HL-60 (cell line): ENCODE data around the gene CDHR3.

ENCODE experiments used
- DNase-seq, 2 experiments: peaks; one replicate each; pipeline ENCODE4 v3.0.0-alpha.2; 2010 to 2020; ENCODE audit warnings: low read depth in 1 of 2, low spot score in 1 of 2
- H3K27ac ChIP-seq: fragments of 250-450 bp; sonication (Bioruptor Pico); replicated peaks from 2 replicates; pipeline ENCODE4 v1.5.1; 2020; ENCODE audit warnings: mild to moderate bottlenecking, moderate library complexity
- H3K27me3 ChIP-seq: fragments of 250-450 bp; sonication (Bioruptor Pico); 2 replicates; pipeline ENCODE4 v1.5.1; 2021; ENCODE audit warnings: mild to moderate bottlenecking, moderate library complexity; ENCODE audit not compliant: insufficient read depth, poor library complexity, severe bottlenecking
- H3K4me3 ChIP-seq: replicated peaks from 2 replicates; pipeline ENCODE4 v1.5.1; 2011; ENCODE audit warnings: mild to moderate bottlenecking, control low read depth, low read length; ENCODE audit not compliant: insufficient read depth
- GABPA ChIP-seq: IDR thresholded peaks from 2 replicates; pipeline ENCODE4 v1.6.1; 2012; ENCODE audit warnings: low read depth
- POLR2AphosphoS5 ChIP-seq: IDR thresholded peaks from 2 replicates; pipeline ENCODE4 v1.6.1; 2012; ENCODE audit warnings: low read depth
- SPI1 ChIP-seq: IDR thresholded peaks from 2 replicates; pipeline ENCODE4 v1.6.1; 2012; ENCODE audit warnings: low read depth, mild to moderate bottlenecking, borderline replicate concordance
- TF ChIP-seq, protein P1 (sequence below): IDR thresholded peaks from one replicate; pipeline ENCODE4 v1.5.1; 2011; ENCODE audit warnings: low read length, control low read depth, inconsistent platforms; ENCODE audit not compliant: insufficient read depth
- TF ChIP-seq, protein P2 (sequence below): IDR thresholded peaks from 2 replicates; pipeline ENCODE4 v1.6.1; 2012; ENCODE audit warnings: low read depth; ENCODE audit not compliant: insufficient replicate concordance

Gene CDHR3

DNA sequence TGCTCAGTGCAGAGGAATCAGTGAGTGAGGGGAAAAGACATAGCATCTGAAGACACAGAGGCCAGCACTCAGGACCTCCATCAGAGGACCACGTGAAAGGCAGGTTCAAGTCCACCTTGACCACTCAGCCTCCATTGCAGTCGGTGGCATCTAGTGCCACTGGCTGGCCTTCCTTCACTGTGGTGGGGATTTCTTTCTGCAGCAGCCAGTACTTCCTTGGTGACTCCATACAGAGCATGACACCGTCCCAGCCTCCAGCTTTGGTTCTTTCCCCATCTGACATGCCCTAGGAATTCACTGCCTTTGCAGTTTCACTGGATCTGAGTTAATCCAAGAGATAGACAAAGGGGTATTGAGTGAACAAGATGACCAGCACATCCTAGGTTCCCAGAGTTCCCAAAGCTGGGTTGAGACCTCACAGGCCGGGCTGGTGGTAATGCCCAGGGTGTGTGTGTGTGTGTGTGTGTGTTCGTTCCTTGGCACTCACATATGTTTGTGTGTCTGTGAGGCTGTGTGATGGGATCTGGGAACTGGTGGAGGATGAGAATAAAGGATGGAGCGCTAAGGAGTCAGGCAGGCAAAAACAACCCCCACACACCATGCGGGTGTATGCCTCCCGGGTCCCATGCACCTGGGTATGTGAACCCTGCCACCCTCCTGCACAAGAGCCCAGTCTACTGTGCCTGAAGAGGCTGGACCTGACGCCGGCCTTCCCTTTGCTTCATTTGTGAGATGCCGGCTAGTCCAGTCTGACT, 91.3 kb downstream of the CDHR3 start:
- DNase-seq, result no peak
- Histone ChIP-seq H3K4me3 (no peak overlapping the region), H3K27ac (no peak overlapping the region), H3K27me3 (no peaks in the 10 kb centered on the region)
- TF ChIP-seq, protein P1, sequence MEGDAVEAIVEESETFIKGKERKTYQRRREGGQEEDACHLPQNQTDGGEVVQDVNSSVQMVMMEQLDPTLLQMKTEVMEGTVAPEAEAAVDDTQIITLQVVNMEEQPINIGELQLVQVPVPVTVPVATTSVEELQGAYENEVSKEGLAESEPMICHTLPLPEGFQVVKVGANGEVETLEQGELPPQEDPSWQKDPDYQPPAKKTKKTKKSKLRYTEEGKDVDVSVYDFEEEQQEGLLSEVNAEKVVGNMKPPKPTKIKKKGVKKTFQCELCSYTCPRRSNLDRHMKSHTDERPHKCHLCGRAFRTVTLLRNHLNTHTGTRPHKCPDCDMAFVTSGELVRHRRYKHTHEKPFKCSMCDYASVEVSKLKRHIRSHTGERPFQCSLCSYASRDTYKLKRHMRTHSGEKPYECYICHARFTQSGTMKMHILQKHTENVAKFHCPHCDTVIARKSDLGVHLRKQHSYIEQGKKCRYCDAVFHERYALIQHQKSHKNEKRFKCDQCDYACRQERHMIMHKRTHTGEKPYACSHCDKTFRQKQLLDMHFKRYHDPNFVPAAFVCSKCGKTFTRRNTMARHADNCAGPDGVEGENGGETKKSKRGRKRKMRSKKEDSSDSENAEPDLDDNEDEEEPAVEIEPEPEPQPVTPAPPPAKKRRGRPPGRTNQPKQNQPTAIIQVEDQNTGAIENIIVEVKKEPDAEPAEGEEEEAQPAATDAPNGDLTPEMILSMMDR, result no peak
- TF ChIP-seq, protein P2, sequence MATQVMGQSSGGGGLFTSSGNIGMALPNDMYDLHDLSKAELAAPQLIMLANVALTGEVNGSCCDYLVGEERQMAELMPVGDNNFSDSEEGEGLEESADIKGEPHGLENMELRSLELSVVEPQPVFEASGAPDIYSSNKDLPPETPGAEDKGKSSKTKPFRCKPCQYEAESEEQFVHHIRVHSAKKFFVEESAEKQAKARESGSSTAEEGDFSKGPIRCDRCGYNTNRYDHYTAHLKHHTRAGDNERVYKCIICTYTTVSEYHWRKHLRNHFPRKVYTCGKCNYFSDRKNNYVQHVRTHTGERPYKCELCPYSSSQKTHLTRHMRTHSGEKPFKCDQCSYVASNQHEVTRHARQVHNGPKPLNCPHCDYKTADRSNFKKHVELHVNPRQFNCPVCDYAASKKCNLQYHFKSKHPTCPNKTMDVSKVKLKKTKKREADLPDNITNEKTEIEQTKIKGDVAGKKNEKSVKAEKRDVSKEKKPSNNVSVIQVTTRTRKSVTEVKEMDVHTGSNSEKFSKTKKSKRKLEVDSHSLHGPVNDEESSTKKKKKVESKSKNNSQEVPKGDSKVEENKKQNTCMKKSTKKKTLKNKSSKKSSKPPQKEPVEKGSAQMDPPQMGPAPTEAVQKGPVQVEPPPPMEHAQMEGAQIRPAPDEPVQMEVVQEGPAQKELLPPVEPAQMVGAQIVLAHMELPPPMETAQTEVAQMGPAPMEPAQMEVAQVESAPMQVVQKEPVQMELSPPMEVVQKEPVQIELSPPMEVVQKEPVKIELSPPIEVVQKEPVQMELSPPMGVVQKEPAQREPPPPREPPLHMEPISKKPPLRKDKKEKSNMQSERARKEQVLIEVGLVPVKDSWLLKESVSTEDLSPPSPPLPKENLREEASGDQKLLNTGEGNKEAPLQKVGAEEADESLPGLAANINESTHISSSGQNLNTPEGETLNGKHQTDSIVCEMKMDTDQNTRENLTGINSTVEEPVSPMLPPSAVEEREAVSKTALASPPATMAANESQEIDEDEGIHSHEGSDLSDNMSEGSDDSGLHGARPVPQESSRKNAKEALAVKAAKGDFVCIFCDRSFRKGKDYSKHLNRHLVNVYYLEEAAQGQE, result no peak

DNA sequence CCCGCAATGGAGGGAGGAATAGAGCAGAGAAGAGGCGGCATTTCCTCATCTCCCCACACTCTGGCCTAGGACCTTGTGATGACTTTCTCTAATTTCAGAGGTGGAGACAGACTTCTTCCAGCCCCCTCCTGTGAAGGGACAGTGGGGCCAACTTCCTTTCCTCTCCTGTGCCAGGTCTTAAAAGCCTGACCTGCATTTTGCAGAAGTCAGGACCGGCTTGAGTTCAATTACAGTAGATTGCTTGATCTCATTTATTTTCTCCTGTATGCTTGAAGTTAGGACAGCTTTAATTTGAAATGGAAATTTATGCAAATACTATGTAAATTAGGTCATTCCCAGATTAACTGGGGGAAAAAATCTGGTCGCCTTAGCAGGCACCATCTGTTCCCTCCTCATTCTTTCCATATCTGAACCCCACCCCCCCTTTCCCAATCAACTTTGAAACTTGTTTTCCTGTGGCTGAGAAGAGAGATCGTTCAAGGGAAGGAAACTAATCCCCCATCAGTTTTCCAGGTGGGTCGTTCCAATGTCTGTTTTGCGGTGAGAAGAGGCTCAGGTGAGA, 92.0 kb downstream of the CDHR3 start:
- Histone ChIP-seq H3K27me3 (no peaks in the 10 kb centered on the region), H3K27ac (no peak overlapping the region), H3K4me3 (no peak overlapping the region)
- TF ChIP-seq GABPA, result no peak
- TF ChIP-seq, protein P2, result no peak
- TF ChIP-seq, protein P1, result no peak
- no peak for TF ChIP-seq SPI1
- no peak for TF ChIP-seq POLR2AphosphoS5
- no peak for DNase-seq

DNA sequence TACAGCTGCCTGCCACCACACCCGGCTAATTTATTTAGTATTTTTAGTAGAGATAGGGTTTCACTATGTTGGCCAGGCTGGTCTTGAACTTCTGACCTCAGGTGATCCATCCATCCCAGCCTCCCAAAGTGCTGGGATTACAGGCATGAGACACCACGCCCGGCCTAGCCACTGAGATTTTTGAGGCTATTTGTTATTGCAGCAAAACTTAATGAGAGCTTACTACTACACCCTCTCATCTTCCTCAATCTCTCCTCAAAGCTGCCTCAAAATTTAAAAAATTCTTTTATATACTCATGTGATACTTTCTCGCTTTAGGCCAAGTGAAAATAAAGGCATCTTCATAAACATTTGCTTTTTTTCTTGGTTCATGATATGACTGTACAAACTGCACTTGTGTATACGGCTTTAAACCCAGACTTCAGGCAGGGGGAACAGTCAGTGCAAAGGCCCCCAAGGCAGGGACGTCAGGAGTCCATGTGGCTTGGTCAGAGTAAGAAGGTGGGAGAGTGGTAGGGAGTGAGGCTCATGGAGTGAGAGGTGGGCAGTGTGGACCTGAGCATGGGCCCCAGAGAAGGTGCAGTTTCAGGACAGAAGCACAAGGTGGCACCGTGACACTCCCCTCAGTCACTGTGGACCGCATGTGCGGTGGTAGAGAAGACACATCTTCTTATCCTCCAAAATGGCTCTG, 93.6 kb downstream of the CDHR3 start:
- TF ChIP-seq, protein P1, result peak; percentile 52
- TF ChIP-seq, protein P2, result no peak
- H3K27ac ChIP-seq, result no peak overlapping the region
- peak; percentile 15 to 70 for DNase-seq
- no peak overlapping the region for H3K4me3 ChIP-seq
- no peaks in the 10 kb centered on the region for H3K27me3 ChIP-seq
